ENCODE measurements around the gene SLC39A9. TPM values are rescaled to one million over a fixed set of nuclear protein-coding genes. Genes with fewer than 3 reads are reported as not detected.

The SLC39A9 gene
- total and polyA plus RNA-seq, 2 of the 13 experiments (the other 11 are each of a cell fraction or from before 2014, with no cell fraction given) = 46.6 to 69.5 TPM

GRCh38 chr14:69374235-69374634, 24.3 kb upstream of the SLC39A9 start (continued):
- TF ChIP-seq, protein P1, sequence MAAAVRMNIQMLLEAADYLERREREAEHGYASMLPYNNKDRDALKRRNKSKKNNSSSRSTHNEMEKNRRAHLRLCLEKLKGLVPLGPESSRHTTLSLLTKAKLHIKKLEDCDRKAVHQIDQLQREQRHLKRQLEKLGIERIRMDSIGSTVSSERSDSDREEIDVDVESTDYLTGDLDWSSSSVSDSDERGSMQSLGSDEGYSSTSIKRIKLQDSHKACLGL (CRISPR knock-in tag; IDR thresholded peaks at IDR 0.05) = no peak
- no peak for TF ChIP-seq ZNF318 (CRISPR knock-in tag; IDR thresholded peaks at IDR 0.05)

- DNase-seq (ENCODE audit: low spot score) = no peak
- BruUV-seq (replicated peaks) = no TSS peak
- H3K4me2 ChIP-seq (ENCODE audit: low read depth, low read length) = no peak overlapping the region
- no peaks in the 10 kb centered on the region; the same call in 1 of the 2 replicates for H4K20me1 ChIP-seq (ENCODE audit: insufficient read depth, low read length)
- H2AFZ ChIP-seq (ENCODE audit: low read length) = no peak overlapping the region
- H3K4me1 ChIP-seq (ENCODE audit: insufficient read depth, low read length) = 0 out of 2 replicates have a peak, but pooled peaks cover 9% of the 10 kb centered on the region
- TF ChIP-seq POLR2AphosphoS5 (IDR thresholded peaks at IDR 0.05; ENCODE audit: low read depth, low read length) (0 out of 2 replicates have a peak, but pooled peaks have one; percentile 16), SMAD1 (CRISPR knock-in tag; IDR thresholded peaks at IDR 0.05; ENCODE audit: borderline replicate concordance, low read depth) (no peak)
- FAIRE-seq = no peak
- 65% methylated on average over 3 of the region's 3 CpGs for WGBS (ENCODE audit: low lambda C conversion rate)
- H3K9ac ChIP-seq (ENCODE audit: insufficient read depth, low read depth, low read length) = no peak overlapping the region
- no peak overlapping the region for H3K27ac ChIP-seq (ENCODE audit: extremely low read length, insufficient read depth, low read length)
- in situ Hi-C loops (cut with HindIII; ENCODE audit: extremely low pct_ligation_motif_present, low pct_unique_long_range_greater_than_20kb) = no loop called here
- H3K4me3 ChIP-seq (replicated peaks in 1 of 3; ENCODE audit: insufficient read depth in 1 of 3, low read depth in 2 of 3, low read length in 3 of 3) = no peak overlapping the region
- no peaks in the 10 kb centered on the region for H3K9me3 ChIP-seq (ENCODE audit: low read length)
- no peak for ATAC-seq
- ChIA-PET POLR2A (no interaction called here), CTCF (ENCODE audit: low intra/inter-chr PET ratio, low total read pairs) (no interaction called here)
- H3K27me3 ChIP-seq (ENCODE audit: control insufficient read depth in 1 of 2, insufficient read depth in 2 of 2, low read length in 2 of 2) = no peaks in the 10 kb centered on the region
- H3K79me2 ChIP-seq (ENCODE audit: insufficient read depth, low read length) = no peaks in the 10 kb centered on the region
- H3K36me3 ChIP-seq (replicated peaks in 1 of 2; ENCODE audit: control insufficient read depth in 1 of 2, insufficient read depth in 2 of 2, low read length in 2 of 2) = peaks cover 2 to 24% of the 10 kb centered on the region in 2 experiments; a peak in 4 of 5 replicates
- intact Hi-C loops (cut with micrococcal nuclease; ENCODE audit: unreplicated experiment) = no loop called here
Observed at GRCh38 chr14:69375182-69375581, 23.3 kb upstream of the SLC39A9 start.

All from HepG2 (cell line).